ENCODE data around the gene AGFG1.
"Not testable (repeated sequence)": the region's sequence is repeated elsewhere in the genome, so short reads cannot be mapped to it uniquely, and the experiment has no call there.

Gene AGFG1

DNA sequence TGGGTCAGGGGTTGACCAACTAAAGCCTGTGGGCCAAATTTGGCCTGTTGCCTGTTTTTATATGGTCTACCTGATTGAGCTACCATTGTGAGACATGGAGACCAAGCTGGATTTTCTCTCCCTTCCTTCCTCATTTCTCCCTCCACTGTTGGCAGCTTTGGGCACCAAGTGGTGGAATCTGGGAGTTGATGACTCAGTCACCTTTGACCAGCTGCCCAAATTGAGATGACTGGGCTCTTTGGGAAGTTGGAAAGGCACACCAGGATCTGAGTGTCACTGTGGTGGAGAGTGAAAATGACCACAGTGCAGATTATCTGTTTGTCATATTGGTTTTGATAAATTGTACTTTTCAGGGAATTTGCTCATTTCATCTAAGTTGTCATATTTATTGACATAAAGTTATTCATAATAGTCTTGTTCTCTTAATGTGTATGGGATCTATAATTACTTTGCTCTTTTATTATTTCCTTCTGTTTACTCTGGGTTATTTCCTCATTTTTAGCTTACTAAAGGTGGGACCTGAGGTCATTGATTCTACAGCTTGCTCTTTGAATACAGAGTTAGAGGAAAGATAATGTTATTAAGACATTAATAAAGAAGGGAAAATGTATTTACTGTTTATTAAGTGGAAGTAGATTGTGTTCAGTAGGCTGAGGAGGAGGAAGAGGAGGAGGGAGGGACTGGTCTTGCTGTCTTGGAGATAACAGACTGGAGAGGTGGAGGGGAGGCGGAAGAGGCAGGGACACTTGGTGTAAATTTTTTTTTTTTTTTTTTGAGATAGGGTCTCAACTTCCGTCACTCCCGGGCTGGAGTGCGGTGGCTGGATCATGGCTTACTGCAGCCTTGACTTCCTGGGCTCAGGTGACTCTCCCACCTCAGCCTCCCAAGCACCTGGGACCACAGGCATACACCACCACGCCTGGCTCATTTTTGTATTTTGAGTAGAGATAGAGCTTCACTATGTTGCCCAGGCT, 31.8 kb downstream of the AGFG1 start:
- DNase-seq = no peak

DNA sequence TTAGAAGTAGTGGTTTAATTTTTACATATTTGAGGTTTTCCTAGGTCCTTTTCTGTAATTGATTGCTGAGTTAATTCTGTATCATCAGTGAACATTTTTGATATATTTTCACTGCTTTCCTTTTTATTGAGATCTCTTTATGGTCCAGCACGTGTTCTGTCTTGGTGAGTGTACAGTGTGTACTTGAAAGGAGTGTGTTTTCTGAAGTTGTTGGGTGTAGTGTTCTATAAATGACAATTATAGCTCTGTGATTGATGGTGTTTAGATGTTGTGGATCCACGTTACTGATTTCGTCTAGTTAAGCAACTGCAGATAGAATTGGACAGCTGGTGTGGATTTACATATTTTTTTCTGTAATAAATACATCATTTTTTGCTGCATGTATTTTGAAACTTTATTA, 32.7 kb downstream of the AGFG1 start:
- DNase-seq = no peak

DNA sequence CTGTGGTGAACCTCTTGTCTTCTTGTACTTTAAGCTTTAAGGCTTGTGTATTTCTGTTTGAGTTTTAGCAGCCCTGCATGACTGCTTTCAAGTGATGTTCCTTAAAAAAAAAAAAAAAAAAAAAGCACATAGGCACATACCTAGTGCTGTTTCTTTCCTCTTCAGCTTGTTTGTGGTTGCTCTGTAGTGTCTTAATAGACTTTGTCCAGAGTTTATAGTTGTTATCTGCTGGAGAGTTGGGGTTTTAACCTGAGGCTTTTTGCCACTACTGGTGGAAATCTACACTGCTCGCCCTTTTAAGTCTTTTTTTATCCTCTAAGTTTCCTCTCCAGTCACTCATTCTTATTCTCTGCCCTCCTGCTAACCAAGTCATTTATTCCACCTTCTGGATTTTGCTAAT, 34.5 kb downstream of the AGFG1 start:
- DNase-seq = no peak

DNA sequence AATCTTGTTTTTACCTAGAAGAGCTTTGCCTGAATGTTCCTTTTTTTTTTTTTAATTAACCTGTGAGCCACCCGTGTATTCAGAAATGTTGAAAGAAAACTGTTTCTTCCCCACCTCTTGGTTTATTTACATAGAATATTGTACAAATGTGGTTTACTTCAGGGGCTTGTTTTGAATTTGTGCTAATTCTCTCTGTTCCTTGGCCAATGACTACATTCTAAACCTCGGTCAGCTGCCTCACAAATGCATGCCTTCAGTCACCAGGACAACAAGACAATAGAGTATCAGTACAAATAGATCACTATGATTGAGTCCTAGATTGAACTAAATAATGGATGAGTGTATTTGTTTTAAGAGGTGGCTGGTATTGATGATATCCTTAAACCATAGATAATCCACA, 36.0 kb downstream of the AGFG1 start:
- DNase-seq = no peak

DNA sequence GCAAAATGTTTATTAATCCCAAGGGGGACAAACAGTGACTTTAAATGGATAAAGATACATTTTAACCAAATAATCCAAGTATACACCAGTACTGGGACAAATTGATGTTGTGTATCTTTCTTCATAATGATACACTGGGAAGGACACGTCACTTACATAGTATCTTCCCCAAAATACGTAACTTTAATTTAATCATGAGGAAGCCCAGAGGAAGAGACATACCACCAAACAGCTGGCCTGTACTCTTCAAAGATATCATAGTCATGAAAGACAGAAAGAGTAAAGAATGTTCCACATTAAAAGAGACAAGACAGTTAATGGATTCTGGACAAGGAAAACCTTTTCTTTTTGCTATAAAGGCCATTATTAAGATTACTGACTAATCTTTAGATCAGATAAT, 37.1 kb downstream of the AGFG1 start:
- no peak for DNase-seq

DNA sequence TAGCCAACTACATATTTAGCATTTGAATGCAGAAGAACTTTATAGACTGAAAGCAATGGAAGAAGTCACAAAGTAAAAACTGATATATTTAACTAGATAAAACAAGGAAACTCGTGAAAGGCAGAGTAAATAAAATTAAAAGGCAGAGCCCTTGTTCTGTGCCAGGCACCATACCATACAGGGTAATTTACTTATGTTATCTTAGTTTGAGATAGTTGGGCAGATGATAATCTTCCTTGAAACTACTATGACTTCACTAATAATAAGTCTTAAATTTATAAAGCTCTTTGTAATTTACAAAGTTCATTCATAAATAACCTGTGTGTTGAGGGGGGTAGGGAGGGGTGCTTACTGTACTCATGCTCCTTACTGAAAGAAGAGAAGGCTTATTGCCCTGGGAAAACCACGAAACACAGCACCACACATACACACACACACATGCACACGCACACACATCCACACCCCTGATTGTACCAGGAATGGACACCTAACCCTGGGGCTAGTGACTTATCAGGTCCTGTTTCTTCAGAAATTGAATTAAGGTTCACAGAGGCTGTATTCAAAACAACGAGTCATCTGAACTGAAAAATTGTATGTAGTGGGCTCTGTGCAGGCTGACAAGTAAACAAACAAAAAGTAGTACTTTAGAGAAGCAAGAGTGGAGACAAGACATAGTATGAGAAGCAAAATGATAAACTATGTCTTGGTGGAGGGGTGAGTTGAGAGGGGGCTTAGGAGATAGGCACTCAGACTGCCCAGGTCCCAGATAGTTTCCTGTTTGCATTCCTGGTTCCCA, 38.1 kb downstream of the AGFG1 start:
- DNase-seq = no peak

DNA sequence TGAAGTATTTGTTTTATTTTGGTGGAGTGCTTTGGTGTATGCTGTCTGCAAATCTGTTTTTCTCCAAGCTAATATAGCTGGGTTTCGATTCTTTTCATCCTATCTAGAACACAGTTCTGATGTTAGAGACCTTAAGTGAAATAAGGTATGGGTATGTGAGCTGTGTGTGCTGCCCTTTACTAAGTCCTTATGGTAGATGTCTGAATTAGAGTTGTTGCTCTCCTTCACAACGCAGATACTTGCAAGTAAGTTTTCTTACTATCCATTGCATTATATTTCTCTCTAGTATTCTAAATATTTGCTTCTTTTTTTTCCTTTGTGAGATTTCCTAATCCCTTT, 38.6 kb downstream of the AGFG1 start:
- DNase-seq = no peak

DNA sequence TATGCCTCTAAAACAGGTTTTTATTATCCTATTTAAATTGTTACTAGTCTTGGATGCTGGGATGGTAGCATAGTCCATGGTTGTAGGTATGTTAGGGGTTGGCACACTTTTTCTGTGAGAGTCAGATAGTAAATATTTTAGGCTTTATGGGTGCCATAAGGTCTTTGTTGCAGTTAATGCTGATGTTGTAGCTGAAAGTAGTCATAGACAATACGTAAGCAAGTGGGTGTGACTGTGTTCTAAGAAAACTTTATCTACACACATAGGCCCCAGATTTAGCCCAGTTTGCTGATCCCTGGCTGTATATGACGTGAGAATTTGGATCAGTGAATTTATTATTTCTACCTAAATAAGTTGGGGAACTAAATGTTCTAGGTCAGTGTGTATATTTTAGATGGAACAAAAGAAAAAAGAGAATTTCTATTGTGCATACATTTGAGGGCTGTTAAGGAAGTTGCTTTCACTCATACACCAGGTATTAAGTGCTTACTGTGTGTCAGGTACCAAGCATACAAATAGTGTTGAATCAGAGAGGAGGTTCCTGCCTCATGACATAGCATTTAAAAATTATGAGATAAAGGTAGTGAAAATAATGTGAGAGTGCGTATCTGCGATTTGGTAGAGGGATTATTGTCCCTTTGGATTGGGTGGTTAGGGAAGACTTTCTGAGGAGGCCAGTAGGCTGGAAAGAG, 39.4 kb downstream of the AGFG1 start:
- no peak for DNase-seq

DNA sequence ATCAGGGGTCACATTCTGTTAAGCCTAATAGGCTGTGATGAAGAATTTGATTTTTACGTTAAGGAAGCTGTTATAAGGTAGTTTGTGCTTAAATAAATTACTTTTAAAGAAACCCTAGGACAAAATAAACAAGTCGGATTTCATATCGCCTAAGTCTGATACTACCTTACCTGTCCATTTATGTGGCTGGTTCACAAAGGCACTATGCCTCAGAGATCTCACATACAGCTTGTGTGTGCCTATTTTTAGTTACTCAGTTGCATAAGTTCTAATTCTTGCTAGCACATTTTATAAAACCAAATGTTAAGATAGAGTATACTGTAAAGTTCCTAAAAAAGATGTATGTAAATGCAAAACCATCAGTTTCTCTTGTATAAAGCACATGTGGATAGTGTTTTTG, 40.0 kb downstream of the AGFG1 start:
- DNase-seq = no peak

DNA sequence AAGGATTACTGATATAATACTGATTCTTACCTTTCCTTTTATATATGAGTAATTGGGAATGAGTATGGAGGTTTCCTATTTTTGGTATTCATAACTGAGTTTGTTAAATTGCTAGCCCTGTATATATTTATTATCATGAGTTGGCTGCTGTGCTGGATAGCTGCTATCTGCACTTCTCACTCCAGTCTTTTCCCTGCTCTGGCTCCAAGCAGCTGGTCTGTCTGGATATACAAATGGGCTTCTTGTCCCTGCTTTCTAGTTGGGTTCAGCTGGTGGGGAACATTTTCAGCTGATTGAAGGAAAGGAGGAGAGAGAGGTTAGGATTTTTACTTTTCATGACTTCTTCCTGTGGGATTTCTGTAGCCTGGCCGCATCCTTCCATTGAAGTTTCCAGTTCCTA, 41.2 kb downstream of the AGFG1 start:
- no peak for DNase-seq

DNA sequence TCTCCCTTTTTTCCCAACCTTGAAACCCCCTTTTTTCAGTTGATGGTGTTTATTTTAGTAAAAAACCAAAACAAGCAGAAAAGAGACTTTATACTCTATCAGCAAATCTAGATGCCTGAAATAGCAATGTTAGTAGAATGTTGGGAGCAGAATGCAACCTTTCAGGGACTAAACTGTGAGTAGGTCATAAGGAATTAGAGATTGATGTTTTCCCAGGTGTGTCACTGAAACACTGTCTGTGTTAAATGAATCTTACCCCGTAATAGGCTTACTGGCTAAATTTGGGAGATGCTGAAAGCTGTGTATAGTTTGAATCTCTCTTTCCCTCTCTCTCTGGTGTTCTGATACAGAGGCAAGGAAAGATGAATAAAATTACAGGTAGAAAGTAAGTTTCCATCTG, 43.8 kb downstream of the AGFG1 start:
- DNase-seq = no peak

DNA sequence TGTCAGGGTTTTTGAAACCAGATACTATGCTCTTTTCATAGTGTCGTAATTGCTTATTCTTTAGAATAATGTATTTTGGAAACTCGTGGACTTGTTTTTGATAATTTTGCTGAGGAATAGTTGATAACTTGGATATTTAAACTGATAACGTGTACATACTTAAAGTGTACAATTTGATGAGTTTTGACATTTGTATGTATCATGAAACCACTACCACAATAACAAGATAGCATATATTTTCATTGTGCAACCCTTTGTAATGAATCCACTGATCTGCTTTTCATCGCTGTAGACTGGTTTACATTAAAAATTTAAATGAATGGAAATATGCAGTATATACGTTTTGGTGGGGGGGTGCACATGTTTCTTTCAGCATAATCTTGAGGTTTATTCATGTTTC, 45.8 kb downstream of the AGFG1 start:
- no peak for DNase-seq

DNA sequence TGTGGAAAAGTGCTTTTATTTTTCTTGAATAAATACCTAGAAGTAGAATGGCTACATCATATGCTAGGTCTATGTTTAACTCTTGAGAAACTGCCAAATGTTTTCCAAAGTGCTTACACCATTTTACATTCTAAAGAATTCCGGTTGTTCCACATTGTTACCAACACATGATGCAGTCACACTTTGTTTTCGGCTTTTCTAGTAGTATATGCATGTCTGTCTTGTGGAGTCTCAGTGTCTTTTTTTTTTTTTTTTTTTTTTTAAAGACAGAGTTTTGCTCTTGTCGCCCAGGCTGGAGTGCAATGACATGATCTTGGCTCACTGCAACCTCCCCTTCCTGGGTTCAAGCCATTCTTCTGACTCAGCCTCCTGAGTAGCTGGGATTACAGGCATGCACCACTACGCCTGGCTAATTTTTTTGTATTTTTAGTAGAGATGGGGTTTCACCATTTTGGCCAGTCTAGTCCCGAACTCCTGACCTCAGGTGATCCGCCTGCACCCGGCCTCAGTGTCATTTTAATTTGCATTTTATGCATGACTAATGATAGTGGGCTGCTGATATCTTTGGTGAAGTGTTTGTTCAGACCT, 46.4 kb downstream of the AGFG1 start:
- DNase-seq = not testable (repeated sequence)

DNA sequence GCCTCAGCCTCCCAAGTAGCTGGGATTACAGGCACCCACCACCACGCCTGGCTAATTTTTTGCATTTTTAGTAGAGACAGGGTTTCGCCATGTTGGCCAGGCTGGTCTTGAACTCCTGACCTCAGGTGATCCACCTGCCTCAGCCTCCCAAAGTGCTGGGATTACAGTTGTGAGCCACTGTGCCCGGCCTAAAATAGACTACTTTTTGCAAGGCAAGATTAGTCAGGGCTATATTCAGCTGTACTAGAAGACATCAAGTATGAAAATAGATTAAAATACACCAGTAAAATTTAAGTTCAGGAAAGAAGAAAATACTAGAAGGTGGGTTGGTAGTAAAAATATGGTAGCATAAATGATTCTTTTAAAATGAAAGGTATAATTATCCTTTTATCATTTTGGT, 49.2 kb downstream of the AGFG1 start:
- not testable (repeated sequence) for DNase-seq

DNA sequence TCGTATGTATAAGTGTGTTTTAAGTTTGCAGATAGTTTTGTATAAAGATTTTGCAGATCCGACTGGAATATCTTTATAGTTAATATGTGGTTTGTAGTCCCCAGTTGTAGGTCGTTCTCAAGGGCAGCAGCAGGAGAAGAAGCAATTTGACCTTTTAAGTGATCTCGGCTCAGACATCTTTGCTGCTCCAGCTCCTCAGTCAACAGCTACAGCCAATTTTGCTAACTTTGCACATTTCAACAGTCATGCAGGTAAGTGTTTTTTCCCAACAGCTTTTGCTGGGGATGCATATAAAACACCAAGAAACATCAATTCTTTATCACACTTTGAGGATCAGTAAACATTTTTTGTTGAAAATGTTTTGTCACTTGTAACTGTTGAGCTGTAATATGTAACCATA, 52.7 kb downstream of the AGFG1 start:
- DNase-seq = no peak

DNA sequence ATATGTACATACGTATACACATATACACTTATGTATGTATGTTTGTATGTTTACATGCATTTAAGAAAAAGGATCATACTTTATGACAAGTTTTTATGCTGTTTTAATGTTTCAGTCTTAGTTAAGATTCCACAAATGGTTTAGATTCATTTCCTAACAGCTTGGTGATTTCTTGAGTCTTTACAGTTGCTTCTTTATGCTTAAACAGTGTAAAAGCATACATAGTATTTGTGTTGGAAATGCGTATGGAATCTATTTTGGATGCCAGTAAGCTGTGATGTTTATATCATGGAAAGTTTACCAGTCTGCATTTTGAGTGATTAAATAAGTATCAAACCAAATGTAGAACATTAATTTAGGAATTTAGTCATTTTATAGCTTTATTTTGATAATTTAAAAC, 55.4 kb downstream of the AGFG1 start:
- DNase-seq = no peak

DNA sequence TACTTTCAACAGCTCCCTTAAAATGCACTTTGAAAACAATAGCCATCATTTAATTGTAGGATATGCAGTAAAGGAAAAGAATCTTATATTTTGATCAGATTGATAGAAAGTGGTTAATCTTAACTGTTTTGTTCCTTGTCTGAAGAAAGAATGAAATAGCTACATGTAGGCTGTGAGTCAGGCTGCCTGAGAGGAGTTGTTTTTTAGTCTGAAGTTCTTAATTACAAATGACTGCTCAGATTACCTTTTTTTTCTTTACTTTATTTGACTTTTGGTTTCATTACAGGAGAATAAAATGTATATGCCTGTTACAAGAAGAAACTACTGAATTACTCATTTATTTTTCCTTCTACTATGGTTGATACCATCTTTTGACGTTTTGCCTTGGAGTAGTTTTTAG, 56.8 kb downstream of the AGFG1 start:
- DNase-seq = no peak

DNA sequence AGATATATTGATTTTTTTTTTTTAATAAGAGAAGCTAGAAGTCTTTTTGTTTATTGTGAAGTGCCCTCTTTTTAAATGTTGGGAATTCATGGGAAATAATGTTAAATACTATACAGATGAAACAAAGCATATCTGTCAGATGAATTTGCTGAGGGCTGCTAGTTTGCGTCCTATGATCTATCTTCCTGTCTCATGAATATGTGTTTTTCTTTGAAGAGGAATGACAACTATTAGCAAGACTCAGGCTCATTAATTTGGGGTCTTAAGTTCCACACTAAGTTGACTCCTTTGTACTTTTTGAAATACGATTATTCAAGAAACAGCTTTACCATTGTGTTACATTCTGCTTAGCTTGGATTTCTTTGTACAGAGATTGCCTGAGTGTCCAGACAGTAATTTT, 57.9 kb downstream of the AGFG1 start:
- DNase-seq = no peak

DNA sequence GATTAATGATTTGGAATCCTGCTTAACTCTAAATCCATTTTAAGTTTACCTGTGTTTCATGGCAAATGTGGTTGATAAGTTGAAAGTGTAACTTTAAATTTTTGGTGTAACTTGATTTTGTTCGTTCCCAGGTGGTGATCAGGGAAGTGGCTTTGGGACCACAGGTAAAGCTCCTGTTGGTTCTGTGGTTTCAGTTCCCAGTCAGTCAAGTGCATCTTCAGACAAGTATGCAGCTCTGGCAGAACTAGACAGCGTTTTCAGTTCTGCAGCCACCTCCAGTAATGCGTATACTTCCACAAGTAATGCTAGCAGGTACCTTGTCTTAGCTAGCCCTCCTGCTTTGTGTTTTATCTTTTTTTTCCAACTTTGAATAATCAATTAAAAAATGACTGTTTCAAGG, 62.8 kb downstream of the AGFG1 start:
- DNase-seq = no peak

DNA sequence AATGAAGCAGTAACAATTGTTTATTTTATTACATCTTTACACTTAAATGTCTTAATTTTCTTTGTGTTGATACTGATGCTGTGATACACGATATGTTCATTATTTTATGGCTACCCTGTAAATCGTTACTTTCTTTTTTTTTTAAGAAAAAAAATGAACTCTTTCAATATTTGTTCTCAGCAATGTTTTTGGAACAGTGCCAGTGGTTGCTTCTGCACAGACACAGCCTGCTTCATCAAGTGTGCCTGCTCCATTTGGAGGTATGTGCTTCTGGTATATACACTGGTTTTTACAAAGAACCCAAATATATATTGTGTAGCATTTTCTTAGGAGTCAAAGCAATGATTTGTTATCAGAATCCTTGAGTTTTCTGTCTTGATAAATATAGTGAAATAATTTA, 64.5 kb downstream of the AGFG1 start:
- no peak for DNase-seq

DNA sequence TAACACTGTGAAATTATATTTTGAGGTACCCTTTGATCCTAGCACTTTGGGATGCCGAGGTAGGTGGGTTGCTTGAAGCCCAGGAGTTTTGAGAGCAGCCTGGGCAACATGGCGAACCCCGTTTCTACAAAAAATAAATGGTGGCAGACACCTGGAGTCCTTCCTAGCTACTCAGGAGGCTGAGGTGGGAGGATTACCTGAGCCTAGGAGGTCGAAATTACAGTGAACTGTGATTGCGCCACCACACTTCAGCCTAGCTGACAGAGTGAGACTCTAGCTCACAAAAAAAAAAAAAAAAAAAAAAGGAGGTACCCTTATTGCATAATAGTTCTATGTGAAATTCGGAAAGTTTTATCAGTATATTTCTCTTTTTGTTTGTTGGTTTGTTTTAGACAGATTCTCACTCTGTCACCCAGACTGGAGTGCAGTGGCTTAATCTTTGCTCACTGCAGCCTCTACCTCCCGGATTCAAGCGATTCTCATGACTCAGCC, 67.6 kb downstream of the AGFG1 start:
- DNase-seq = no peak

DNA sequence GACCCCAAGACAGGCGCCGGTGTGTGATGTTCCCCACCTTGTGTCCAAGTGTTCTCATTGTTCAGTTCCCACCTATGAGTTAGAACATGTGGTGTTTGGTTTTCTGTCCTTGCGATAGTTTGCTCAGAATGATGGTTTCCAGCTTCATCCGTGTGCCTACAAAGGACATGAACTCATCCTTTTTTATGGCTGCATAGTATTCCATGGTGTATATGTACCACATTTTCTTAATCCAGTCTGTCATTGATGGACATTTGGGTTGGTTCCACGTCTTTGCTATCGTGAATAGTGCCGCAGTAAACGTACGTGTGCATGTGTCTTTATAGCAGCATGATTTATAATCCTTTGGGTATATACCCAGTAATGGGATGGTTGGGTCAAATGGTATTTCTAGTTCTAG, 68.4 kb downstream of the AGFG1 start:
- not testable (repeated sequence) for DNase-seq

DNA sequence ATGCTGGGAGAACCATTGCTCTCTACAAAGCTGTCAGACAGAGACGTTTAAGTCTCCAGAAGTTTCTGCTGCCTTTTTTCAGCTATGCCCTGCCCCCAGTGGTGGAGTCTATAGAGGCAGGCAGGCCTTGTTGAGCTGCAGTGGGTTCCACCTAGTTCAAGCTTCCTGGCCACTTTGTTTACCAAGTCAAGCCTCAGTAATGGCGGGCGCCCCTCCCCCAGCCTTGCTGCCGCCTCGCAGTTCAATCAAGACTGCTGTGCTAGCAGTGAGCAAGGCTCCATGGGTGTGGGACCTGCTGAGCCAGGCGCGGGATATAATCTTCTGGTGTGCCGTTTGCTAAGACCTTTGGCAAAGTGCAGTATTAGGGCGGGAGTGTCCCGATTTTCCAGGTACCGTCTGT, 74.0 kb downstream of the AGFG1 start:
- no peak for DNase-seq
